ENCODE measurements around the gene ZNF775. TPM values are rescaled to one million over a fixed set of nuclear protein-coding genes. Genes with fewer than 3 reads are reported as not detected.

Gene ZNF775
- polyA plus RNA-seq, 1 donor from 2014 or later: 5.1 TPM

- H3K27ac Mint-ChIP-seq: peak overlapping the region; percentile 59 to 86 (median 84)
- peaks cover 6% of the 10 kb centered on the region for H3K36me3 Mint-ChIP-seq
- H3K4me3 Mint-ChIP-seq: peak overlapping the region in 3 of 4 donors; percentile 52 to 65 (median 58)
- peaks cover under 1% of the 10 kb centered on the region for H3K27me3 Mint-ChIP-seq
- H3K4me1 Mint-ChIP-seq: peaks cover 9 to 22% (median 20%) of the 10 kb centered on the region in 3 donors
- no peaks in the 10 kb centered on the region for H3K9me3 Mint-ChIP-seq
Observed at GRCh38 chr7:150401861-150402631, 22.9 kb downstream of the ZNF775 start.

GRCh38 chr7:150402671-150403321 is 23.7 kb downstream of the ZNF775 start:
- Mint-ChIP-seq H3K9me3 (no peaks in the 10 kb centered on the region), H3K4me1 (peaks cover 11 to 24% (median 22%) of the 10 kb centered on the region in 3 donors), H3K27me3 (peaks cover 3% of the 10 kb centered on the region), H3K27ac (peak overlapping the region; percentile 73 to 86 (median 84)), H3K4me3 (peak overlapping the region in 3 of 4 donors; percentile 52 to 79 (median 65)), H3K36me3 (peaks cover 8% of the 10 kb centered on the region)

- Mint-ChIP-seq H3K36me3 (peaks cover 8% of the 10 kb centered on the region), H3K9me3 (peaks cover 0 to 1% (median 0%) of the 10 kb centered on the region in 3 donors), H3K27me3 (peaks cover 3% of the 10 kb centered on the region), H3K27ac (peak overlapping the region; percentile 86 to 100 (median 99)), H3K4me1 (peaks cover 12 to 27% (median 24%) of the 10 kb centered on the region in 3 donors), H3K4me3 (peak overlapping the region; percentile 75 to 96 (median 92))
Observed at GRCh38 chr7:150403376-150404171, 24.4 kb downstream of the ZNF775 start.

DNA sequence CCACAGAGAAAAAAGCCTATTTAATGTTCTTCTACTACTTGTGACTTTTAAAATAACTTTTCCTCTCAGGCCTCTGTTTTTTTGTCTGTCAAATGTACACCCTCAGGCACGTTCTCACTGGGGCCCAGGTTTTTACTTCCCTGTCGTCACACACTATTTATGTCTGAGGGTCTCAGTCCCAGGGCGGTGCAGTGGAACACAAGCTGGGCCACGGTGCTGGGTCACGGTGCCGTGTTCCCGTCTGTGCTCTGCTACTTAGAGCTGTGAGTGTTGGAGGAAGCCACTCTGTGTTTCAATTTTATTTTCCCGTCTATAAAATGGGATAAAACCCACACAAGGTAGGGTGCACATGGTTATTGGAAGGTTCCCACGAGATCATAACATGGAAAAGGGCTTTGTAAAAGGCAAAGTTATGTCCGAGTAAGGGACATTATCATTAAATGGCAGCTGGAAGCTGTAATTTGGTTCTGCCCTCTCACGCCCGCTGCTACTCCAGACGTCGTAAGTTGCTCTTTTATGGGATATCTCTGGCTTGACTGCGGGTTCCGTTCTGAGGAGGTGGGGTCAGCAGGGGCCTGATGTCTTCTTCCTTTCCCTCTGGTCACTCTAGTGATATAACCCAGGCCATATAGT is 25.2 kb downstream of the ZNF775 start:
- Mint-ChIP-seq H3K4me3 (peak overlapping the region; percentile 75 to 96 (median 92)), H3K27ac (peak overlapping the region; percentile 86 to 100 (median 99)), H3K27me3 (peaks cover 3% of the 10 kb centered on the region), H3K4me1 (peaks cover 19 to 34% (median 31%) of the 10 kb centered on the region in 3 donors), H3K9me3 (peaks cover 0 to 2% (median 0%) of the 10 kb centered on the region in 3 donors), H3K36me3 (peaks cover 13% of the 10 kb centered on the region)

- peak overlapping the region; percentile 86 to 100 (median 99) for H3K27ac Mint-ChIP-seq
- peaks cover 3% of the 10 kb centered on the region for H3K27me3 Mint-ChIP-seq
- peak overlapping the region; percentile 75 to 96 (median 94) for H3K4me3 Mint-ChIP-seq
- H3K9me3 Mint-ChIP-seq: peaks cover 0 to 2% (median 0%) of the 10 kb centered on the region in 3 donors
- peaks cover 19 to 34% (median 31%) of the 10 kb centered on the region in 3 donors for H3K4me1 Mint-ChIP-seq
- H3K36me3 Mint-ChIP-seq: peaks cover 13% of the 10 kb centered on the region
Observed at GRCh38 chr7:150404805-150405583, 25.9 kb downstream of the ZNF775 start.

- Mint-ChIP-seq H3K4me1 (peaks cover 19 to 34% (median 31%) of the 10 kb centered on the region in 3 donors), H3K27me3 (peaks cover 3% of the 10 kb centered on the region), H3K9me3 (peaks cover 0 to 2% (median 0%) of the 10 kb centered on the region in 3 donors), H3K27ac (peak overlapping the region; percentile 86 to 100 (median 99)), H3K36me3 (peaks cover 16% of the 10 kb centered on the region), H3K4me3 (peak overlapping the region; percentile 75 to 96 (median 94))
Observed at GRCh38 chr7:150405584-150406311, 26.6 kb downstream of the ZNF775 start.

- Mint-ChIP-seq H3K27ac (peak overlapping the region; percentile 86 to 100 (median 99)), H3K9me3 (peaks cover 0 to 2% (median 0%) of the 10 kb centered on the region in 3 donors), H3K4me3 (peak overlapping the region; percentile 75 to 96 (median 94)), H3K27me3 (peaks cover 3% of the 10 kb centered on the region), H3K4me1 (peaks cover 19 to 32% (median 31%) of the 10 kb centered on the region in 3 donors), H3K36me3 (peaks cover 16% of the 10 kb centered on the region)
Observed at GRCh38 chr7:150406312-150406566, 27.1 kb downstream of the ZNF775 start.

DNA sequence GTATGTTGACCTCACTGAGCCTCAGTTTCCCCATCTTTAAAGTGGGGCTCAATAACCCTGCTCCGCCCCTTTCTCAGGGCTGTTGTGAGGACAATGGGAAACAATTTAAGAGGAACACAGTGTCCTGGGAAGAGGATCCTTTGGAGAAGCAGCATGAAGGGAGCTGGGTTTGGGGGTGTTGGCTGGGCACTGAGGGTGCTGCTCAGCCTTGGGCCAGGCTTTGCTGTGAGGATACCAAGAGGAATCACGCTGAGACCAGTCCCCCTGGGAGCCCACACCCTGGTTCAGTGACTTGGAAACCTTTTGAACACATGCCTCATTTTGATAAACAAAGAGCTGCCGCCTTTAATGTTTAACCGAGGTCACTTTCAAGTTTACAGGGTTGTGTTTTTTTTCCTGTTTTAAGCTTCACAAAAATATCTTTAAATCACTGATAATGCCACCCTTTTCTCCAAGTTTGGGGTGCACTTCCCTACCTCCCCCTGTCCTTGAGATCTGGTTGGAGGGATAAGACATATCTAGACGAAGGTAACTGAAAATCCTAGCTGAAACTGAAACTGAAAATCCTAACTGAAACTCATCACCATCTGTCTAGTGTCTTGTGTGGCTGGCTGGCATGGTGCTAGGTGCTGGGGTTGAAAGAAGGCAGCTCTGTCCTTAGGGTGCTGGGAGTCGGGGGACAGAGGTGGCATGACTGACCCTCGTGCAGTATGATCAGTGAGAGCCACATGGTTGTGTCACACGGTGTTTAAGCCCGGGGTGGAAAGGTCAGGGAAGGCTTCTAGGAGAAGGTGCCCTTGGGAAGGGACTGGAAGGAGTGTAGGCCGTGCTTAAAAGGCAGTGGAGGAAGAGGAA is 27.7 kb downstream of the ZNF775 start:
- Mint-ChIP-seq H3K27ac (peak overlapping the region; percentile 86 to 100 (median 99)), H3K4me1 (peaks cover 19 to 32% (median 32%) of the 10 kb centered on the region in 3 donors), H3K36me3 (peaks cover 16% of the 10 kb centered on the region), H3K27me3 (peaks cover 3% of the 10 kb centered on the region), H3K9me3 (peaks cover 0 to 2% (median 0%) of the 10 kb centered on the region in 3 donors), H3K4me3 (peak overlapping the region; percentile 75 to 96 (median 94))

GRCh38 chr7:150407588-150408392 is 28.7 kb downstream of the ZNF775 start:
- H3K36me3 Mint-ChIP-seq: peaks cover 16% of the 10 kb centered on the region
- peak overlapping the region in 2 of 3 donors; percentile 99 to 100 for H3K27ac Mint-ChIP-seq
- peak overlapping the region in 1 of 4 donors; percentile 78 for H3K4me3 Mint-ChIP-seq
- peaks cover 3% of the 10 kb centered on the region for H3K27me3 Mint-ChIP-seq
- peaks cover 19 to 32% (median 30%) of the 10 kb centered on the region in 3 donors for H3K4me1 Mint-ChIP-seq
- peaks cover 0 to 2% (median 0%) of the 10 kb centered on the region in 3 donors for H3K9me3 Mint-ChIP-seq

DNA sequence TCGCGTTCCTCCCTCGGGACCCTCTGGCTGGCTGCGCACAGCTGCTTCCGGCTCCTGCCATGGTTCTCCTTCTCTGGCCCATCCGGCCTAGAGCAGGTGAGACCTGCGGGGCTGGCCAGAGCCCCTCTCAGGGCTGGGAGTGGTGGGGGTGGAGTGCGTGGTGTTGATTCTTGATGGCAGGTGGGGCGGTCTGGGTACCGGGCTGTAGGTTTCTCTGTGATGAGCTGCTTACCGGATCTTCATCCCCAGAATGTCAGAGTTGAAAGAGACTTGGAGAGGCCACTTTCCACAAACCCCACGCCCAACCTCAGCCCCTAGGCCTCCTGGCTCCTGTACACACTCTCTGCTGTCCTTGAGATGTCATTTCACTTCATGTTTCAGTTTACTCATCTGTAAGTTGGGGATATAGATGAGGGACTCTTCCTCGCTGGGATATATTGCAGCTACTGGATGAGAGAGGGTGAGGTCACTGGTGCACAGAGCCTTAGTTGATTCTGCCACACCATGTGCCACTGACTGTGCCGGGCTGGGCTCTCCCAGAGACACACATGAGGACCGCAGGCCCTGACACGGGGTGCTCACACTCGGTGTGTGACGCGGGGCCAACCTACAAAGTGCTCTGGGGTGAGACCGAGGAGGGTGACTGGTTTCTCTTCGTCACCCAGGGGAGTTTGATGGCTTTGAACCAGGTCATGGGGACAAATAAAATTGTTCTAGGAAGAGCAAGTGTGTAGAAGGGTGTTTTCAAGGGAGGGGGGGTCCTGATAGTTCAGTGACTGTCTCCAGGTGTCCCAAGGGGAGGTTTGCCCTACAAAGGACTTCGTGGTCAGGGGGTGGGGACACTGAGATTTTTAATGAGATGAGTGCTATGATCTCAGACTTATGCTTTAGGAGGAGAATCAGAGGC is 29.5 kb downstream of the ZNF775 start:
- Mint-ChIP-seq H3K9me3 (peaks cover 0 to 2% (median 0%) of the 10 kb centered on the region in 3 donors), H3K27ac (peak overlapping the region; percentile 94 to 100 (median 98)), H3K4me3 (peak overlapping the region; percentile 39 to 91 (median 78)), H3K4me1 (peaks cover 19 to 29% (median 28%) of the 10 kb centered on the region in 3 donors), H3K36me3 (peaks cover 18% of the 10 kb centered on the region), H3K27me3 (peaks cover 3% of the 10 kb centered on the region)

Data from IgD-negative memory B cell (primary cell).